ENCODE measurements around the gene MCF2L. TPM values are rescaled to one million over a fixed set of nuclear protein-coding genes. Genes with fewer than 3 reads are reported as not detected.

MCF2L gene
- polyA plus RNA-seq, 1 donor from 2014 or later, result 88.0 TPM

- Histone ChIP-seq H3K9me3 (ENCODE audit: low read length) (no peaks in the 10 kb centered on the region), H3F3A (ENCODE audit: insufficient read depth, low read length, poor library complexity, severe bottlenecking) (no peaks in the 10 kb centered on the region), H3K27me3 (ENCODE audit: insufficient read depth, low read depth, low read length) (no peaks in the 10 kb centered on the region), H3K4me3 (ENCODE audit: low read length) (no peak overlapping the region), H4K20me1 (ENCODE audit: insufficient read depth) (no peaks in the 10 kb centered on the region), H2AFZ (ENCODE audit: low read depth, low read length) (no peak overlapping the region), H3K36me3 (ENCODE audit: insufficient read depth, low read length) (no peaks in the 10 kb centered on the region), H3K79me2 (replicated peaks; ENCODE audit: insufficient read depth, low read length) (no peaks in the 10 kb centered on the region), H3K27ac (ENCODE audit: low read length) (no peak overlapping the region), H3K4me2 (ENCODE audit: low read length) (no peak overlapping the region), H3K9me2 (ENCODE audit: insufficient read depth, low read length) (no peaks in the 10 kb centered on the region), H3K9ac (ENCODE audit: low read length) (no peak overlapping the region)
- TF ChIP-seq EZH2 (IDR thresholded peaks at IDR 0.05; ENCODE audit: borderline replicate concordance, insufficient read depth, low read length, poor library complexity, severe bottlenecking), result no peak
- TF ChIP-seq EP300 (conservative IDR thresholded peaks at IDR 0.05; ENCODE audit: poor library complexity, severe bottlenecking), result no peak
- no peak for TF ChIP-seq MXI1 (conservative IDR thresholded peaks at IDR 0.05; ENCODE audit: poor library complexity, severe bottlenecking)
- no peak for TF ChIP-seq TAF1 (IDR thresholded peaks at IDR 0.05; ENCODE audit: low read depth)
- no peak for TF ChIP-seq REST (IDR thresholded peaks at IDR 0.05; ENCODE audit: borderline replicate concordance)
- TF ChIP-seq RAD21 (conservative IDR thresholded peaks at IDR 0.05), result no peak
Measured at GRCh38 chr13:113145496-113145895, 176.5 kb downstream of the MCF2L start.

- no peak overlapping the region for H3K4me3 ChIP-seq (ENCODE audit: low read length)
- TF ChIP-seq SMC3 (conservative IDR thresholded peaks at IDR 0.05; ENCODE audit: poor library complexity) (no peak), MXI1 (conservative IDR thresholded peaks at IDR 0.05; ENCODE audit: poor library complexity, severe bottlenecking) (no peak), RAD21 (conservative IDR thresholded peaks at IDR 0.05) (no peak), CTCF (IDR thresholded peaks at IDR 0.05; ENCODE audit: poor library complexity, severe bottlenecking) (no peak), EP300 (conservative IDR thresholded peaks at IDR 0.05; ENCODE audit: poor library complexity, severe bottlenecking) (no peak), TAF1 (IDR thresholded peaks at IDR 0.05; ENCODE audit: low read depth) (no peak), REST (IDR thresholded peaks at IDR 0.05; ENCODE audit: borderline replicate concordance) (no peak), POLR2AphosphoS5 (IDR thresholded peaks at IDR 0.05) (no peak), EZH2 (IDR thresholded peaks at IDR 0.05; ENCODE audit: borderline replicate concordance, insufficient read depth, low read length, poor library complexity, severe bottlenecking) (no peak)
- no peaks in the 10 kb centered on the region for H3K27me3 ChIP-seq (ENCODE audit: insufficient read depth, low read depth, low read length)
- H3K9ac ChIP-seq (ENCODE audit: low read length), result no peak overlapping the region
- H3K4me2 ChIP-seq (ENCODE audit: low read length), result no peak overlapping the region
- H3K9me3 ChIP-seq (ENCODE audit: low read length), result no peaks in the 10 kb centered on the region
- H3K27ac ChIP-seq (ENCODE audit: low read length), result no peak overlapping the region
- no peaks in the 10 kb centered on the region for H3K9me2 ChIP-seq (ENCODE audit: insufficient read depth, low read length)
- no peaks in the 10 kb centered on the region for H3K79me2 ChIP-seq (replicated peaks; ENCODE audit: insufficient read depth, low read length)
- H4K20me1 ChIP-seq (ENCODE audit: insufficient read depth), result no peaks in the 10 kb centered on the region
- H3K36me3 ChIP-seq (ENCODE audit: insufficient read depth, low read length), result no peaks in the 10 kb centered on the region
- H2AFZ ChIP-seq (ENCODE audit: low read depth, low read length), result no peak overlapping the region
- H3F3A ChIP-seq (ENCODE audit: insufficient read depth, low read length, poor library complexity, severe bottlenecking), result no peaks in the 10 kb centered on the region
Measured at GRCh38 chr13:113145911-113146598, 177.0 kb downstream of the MCF2L start.

Measured in neural cell (in vitro differentiated cells).